GM21381 (cell line): Measurements from ENCODE around the gene PAN3.

Source experiments
- ATAC-seq: cut with Tn5 transposase; IDR thresholded peaks from one replicate; pipeline ENCODE4 v1.9.1; 2021; ENCODE audit warnings: mild to moderate bottlenecking, moderate library complexity; ENCODE audit not compliant: unreplicated experiment

Gene PAN3

DNA sequence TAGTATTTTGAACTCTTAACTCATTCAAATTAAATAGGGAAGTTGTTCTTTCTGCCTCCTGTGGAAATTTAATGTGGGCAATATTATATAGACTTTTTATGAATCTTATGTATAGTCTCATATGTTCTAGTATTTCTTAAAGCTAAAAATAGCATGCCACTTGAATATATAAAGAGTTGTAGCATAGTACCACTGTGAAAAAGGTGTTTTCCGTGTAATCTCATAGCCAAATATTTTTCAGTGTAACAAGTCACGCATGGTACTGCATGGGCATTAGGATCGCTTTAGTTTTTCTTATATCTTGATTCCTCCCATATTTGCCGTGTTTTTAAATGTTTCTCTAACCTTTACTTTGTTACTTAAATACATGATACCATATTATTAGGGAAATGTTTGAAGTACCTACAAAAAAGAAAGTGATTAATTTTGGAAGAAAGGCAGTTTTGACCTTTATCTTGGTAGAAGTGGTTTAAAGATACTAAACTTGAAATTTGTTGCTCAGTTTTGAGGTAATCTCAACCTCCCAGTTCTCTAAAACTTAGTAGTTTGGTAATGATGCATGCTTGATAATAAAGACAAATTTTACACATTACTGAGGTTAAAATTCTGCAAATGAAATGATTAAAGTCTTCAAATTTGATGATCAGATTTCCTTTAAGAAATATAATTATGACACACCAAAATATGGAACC is 81.2 kb downstream of the PAN3 start:
- ATAC-seq, result no peak

DNA sequence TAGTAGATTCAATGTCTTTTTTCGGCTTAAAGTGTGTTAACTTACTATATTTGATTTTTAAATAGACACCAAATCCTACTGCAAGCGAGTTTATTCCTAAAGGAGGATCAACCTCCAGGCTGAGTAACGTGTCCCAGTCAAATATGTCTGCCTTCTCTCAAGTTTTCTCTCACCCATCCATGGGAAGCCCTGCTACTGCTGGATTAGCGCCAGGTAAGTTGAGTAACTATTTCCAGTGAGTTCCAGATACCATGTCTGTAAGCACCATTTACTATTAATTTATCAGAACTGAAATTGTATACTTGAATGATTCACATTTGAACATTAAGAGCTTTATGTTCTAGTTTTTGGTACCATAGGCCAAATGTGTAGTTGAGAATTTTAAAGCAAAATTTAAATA is 81.8 kb downstream of the PAN3 start:
- no peak for ATAC-seq

DNA sequence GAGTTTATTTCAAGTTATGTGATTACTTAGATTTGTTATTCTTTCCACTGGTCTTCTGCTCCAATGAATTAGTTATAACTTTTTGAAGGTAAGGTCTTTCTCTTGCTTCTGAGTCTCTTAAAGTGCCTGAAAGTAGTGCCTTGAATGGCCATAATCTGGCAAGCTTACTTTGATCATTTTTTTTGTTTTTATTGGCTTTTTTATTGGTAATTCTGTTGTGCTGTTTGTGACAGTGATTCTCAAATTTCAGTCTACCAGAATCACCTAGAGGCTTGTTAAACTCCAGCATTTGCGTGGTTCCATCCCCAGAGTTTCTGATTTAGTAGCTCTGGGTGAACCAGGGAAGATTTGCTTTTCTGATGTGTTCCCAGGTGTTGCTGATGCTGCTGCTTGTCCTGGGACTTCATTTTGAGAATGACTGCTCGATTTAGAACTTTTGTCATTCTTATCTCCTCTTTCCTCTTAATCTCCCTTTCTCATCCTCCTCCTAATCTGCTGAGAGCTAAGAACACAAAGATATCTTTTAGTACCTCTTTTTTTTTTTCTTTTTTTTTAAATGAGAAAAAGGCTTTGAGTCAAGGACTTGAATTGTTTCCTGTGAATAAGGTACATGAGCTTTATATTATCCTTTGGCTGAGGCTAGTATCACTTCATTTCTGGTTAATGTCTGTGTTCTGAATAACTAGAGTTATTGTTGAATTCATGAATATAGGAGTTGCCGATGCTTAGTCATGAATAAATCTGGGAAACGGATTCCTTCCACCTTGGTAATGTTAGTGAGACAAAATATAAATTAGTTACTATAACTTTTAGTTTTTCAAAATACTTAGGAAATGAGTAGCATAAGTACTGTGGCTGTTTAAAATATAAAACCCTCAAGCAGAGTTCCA is 91.4 kb downstream of the PAN3 start:
- no peak for ATAC-seq

DNA sequence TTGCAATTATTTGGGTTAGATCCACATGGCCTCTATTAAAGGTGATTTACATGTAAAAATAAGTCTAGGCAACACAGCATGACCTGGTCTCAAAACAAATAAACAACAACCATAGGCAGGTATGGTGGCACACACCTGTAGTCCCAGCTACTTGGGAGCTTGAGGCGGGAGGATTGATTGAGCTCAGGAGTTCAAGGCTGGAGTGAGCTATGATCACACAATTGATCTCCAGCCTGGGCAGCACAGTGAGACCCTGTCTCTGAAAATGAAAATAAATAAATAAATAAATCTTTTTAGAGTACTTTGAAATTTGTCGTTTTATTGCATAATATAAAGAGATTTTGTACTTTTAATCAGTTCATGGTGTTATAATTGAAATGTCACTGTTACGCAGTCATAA is 93.3 kb downstream of the PAN3 start:
- no peak for ATAC-seq

DNA sequence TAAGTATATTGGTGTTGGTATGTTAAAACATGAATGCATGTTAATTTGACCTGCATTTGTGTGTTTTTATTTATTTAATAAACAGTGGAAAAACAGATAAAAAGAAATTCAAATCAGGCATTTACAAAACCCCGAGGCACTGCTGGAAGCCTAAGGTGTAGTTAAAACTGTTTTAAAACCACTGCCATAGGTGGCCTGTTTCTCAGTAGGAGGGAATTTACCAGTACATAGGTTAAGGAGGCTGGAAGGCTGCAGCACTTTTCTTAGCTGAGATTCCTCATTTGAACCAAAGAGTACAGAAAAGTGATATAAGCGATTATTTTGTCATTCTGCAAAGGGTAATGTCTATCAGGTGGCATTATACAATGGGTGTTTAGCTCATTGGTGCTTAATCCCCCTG is 99.6 kb downstream of the PAN3 start:
- ATAC-seq, result no peak

DNA sequence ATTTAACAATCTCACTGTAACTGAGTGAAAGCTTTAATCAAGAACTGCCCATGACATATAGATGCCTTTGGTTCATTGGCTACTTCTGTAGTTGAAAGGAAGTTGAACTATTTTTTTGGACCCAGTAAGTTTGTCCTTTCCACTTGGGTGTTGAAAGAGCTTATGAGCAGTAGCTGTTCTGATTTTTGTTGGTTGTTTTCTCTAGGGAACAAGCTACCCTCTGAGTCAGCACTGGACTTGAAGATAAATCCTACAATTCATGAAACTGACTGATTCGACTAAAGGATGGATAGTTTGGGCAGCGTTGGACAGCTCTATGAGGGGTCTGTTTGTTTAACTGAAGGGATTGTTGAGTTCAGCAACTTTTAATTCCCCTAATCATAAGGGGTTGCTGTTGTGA is 101.0 kb downstream of the PAN3 start:
- ATAC-seq, result no peak

DNA sequence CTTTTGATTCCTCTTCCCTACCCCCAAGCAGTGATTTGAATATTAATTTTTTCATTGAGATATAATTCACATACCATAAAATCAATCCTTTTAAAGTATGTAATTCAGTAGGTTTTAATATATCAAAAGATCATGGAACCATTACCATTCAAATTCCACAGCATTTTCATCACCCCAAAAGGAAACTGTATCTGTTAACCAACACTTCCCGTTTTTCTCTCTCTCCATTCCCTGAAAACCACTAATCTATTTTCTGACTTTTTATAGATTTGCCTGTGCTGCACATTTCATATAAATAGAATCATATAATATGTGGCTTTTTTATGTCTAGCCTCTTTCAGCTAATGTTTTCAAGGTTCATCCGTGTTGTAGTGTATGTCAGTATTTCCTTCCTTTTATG is 107.1 kb downstream of the PAN3 start:
- no peak for ATAC-seq

DNA sequence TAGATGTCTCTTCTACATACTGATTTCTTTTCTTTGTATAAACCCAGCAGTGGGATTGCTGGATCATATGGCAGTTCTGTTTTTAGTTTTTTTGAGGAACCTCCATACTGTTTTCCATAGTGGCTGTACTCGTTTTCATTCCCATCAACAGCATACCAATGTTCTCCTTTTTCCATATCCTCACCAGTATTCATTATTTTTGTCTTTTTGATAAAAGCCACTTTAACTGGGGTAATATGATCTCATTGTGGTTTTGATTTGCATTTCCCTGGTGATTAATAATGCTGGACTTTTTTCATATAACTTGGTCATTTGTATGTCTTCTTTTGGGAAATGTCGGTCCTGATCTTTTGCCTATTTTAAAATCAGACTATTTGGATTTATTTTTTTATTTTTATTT is 108.5 kb downstream of the PAN3 start:
- no peak for ATAC-seq

DNA sequence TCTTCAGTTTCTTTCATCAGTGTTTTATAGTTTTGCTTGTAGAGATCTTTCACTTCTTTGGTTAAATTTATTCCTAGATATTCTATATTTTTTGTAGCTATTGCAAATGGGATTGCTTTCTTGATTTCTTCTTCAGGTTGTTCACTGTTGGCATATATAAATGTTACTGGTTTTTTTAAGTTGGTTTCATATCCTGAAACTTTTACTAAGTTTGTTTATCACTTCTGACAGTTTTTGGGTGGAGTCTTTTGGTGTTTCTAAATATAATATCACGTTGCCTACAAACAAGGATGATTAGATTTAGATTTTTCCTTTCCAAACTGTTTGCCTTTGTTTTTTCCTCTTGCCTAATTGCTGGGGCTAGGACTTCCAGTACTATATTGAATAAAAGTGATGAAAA is 109.7 kb downstream of the PAN3 start:
- no peak for ATAC-seq

DNA sequence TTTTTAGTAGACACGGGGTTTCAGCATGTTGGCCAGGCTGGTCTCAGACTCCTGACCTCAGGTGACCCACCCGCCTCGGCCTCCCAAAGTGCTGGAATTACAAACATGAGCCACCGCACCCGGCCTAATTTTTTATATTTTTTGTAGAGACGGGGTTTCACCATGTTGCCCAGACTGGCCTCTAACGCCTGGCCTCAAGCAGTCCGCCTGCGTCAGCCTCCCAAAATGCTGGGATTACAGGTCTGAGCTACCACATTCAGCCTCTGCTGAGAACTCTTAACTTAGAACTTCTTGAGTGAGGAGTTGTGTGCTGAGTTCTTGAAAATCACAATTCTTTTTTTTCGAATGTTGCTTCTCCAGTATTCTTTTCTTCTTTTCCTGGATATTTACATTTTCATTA is 112.2 kb downstream of the PAN3 start:
- no peak for ATAC-seq

DNA sequence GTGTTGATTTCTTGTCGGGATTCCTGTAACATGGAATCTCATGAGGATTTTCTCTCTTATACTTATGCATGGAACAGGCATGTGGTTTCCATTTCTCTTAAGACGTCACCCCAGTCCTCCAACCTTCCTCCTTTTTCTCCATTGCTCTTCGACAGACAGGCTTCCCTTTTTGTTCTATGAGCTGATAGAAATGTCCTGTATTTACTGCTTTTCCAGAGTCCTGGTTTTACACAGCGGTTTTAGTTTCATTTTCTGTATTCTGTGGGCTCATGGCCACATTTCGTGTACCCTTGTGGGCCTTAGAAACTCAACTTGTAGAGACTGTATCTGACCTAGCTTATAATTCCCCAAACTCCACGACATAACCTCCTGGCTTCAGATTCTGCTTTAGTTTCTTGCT is 113.1 kb downstream of the PAN3 start:
- no peak for ATAC-seq

DNA sequence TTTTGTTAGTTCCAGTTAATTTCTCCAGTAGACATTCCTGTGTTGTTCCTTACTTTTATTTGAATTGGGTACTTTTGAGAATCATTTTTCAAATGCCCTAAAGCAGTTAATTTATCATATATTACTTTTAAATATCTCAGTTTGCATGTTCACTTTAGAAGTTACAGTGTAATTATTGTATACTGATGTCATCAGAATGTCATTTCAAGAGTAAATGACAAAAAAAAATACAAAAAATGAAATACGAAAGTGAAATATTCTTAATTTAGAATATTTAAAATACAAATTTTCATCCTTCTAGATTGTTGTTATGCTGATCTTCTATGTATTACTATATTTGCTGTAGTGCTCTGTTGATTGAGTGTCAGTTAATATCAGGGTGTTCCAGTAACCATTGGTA is 114.2 kb downstream of the PAN3 start:
- no peak for ATAC-seq

DNA sequence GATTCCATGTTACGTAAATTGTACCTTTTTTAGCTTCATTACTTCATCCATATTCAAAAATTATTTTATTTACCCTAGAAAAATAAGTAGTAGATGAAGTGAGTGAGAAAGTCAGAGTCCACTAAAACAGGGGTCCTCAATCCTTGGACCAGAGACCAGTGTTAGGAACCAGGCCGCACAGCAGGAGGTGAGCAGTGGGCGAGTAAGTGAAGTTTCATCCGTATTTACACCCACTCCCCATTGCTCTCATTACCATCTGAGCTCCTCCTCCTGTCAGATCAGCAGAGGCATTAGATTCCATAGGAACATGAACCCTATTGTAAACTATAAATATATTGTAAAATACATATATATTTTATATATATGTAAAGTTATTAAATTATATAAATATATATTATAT is 119.0 kb downstream of the PAN3 start:
- no peak for ATAC-seq

DNA sequence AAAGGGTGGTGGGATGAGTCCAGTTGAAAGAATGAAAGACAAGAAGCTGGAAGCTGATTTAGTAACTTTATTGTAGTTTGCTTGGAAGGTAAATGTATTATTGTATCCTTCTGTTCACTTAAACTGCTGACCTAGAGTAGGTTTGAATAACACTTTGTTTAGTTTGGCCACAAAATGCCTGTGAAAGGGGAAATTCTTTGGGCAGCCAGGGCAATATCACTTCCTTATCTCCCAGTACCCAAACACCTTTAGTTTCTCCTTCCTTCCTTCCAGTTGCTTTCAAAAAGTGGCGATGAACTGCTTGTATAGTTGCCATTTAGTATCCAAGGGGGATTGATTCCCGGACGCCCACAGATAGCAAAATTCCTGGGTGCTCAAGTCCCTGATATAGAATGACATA is 120.1 kb downstream of the PAN3 start:
- ATAC-seq, result no peak

DNA sequence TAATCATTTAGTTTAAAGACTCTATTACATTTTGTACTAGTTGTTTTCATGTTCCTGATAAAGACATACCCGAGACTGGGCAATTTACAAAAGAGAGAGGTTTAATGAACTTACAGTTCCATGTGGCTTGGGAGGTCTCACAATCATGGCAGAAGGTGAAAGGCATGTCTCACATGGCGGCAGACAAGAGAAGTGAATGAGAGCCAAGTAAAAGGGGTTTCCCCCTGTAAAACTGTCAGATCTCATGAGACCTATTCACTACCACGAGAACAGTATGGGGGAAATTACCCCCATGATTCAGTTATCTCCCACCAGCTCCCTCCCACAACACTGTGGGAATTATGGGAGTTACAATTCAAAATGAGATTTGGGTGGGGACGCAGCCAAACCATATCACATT is 129.2 kb downstream of the PAN3 start:
- no peak for ATAC-seq

DNA sequence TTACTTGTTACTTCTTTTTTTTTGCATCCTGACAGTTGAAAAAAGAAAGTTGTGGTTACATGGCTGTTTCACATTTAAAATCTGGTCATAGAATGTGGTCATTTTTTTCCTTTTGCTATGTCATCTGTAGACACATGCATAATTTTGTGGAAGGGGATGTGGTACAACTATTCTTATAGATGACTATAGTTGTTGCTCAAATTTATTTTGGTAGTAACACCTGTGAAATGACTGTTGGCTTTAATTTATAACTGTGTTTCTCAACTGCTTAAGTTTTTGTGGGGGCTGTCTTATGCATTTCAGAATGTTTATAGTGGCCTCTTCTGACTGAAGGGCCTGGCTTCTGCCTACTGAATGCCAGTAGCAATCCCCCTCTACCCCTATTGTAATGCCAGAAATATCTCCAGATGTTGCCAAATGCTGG is 130.5 kb downstream of the PAN3 start:
- peak; percentile 98 for ATAC-seq

DNA sequence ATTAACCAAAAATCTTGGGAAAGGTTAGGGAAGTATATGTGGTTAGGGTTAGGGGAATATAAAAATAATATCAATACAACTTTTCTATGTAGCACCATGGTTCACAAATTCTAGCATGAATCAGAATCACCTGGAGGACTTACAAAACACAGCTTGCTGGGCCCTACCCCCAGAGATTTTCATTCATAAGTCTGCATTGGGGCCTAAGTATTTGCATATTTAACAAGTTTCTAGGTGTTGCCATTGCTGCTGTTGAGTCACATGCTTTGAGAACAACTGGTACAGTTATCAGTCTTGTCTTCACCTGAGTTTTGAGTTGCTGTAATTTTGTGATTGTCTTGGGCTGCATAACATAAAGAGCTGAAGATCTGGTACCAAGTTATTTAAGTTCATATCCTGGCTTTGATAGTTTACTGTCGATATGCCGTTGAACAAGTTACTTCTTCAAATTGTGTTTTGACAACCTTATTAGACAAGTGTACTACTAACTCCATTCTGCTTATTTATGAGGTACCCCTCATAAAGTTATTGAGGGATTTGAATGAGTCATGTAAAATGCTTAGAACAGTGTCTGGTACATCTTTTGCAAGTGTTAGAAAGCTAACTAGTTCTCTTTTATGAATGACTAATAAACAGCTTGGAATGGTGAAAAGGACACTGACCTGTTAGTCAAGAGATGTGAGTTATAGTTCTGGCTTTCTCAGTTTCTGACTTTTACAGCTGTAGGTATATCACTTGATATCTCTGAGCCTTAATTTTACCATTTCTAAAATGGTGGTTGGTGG is 132.9 kb downstream of the PAN3 start:
- no peak for ATAC-seq

DNA sequence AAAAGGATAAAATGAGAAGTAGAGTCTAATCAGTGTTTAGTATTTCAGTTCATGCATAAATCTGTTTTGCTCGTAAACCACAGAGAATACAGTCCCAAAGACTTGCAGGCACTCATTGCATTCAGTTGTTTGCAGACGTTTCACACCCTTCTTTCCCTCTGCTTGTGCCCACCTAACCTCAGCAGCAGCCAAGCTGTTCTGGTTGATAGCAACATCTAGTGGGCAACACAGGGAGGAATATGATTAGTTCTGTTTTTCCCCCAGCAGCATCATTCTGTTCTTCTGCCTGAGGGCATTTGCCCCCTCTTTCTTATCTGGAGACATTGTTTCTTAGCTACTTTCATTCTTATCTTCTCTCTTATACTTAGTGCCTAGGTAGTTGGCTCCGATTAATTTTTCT is 135.6 kb downstream of the PAN3 start:
- ATAC-seq, result no peak

DNA sequence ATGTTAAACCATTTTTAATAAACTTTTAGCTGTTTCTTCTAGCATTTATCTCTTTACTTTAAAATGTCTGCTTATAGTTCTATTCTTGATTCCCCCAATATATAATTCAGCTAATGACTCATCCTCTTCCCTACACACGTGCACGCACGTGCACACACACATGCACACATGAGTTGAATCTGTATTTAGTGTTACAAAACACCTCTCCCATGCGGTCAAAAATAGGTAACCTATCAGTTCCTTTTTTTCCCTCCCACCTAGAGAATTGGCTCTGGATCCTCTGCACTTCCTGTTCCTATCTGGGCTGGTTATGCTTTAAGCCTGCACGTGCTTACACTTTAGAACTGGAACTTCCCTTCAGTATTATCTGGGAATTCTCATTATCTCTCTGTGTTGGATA is 144.1 kb downstream of the PAN3 start:
- ATAC-seq, result peak; percentile 55

DNA sequence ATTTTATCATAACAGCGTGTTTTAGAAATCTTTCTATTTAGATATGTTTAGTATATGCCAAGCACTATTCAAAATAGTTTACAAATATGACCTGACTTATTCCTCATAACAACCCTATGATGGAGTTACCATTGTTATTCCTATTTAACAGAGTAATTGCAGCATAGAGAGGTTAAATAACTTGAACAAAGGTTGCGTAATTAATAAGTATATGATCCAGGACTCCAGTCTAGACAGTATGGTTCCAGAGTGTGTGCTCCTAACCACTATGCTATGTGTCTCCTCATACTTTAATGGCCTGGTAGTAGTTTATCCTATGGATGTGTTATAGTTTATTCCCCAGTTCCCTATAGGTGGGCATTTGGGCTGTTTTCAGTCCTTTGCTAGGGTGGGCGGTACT is 145.3 kb downstream of the PAN3 start:
- ATAC-seq, result no peak

DNA sequence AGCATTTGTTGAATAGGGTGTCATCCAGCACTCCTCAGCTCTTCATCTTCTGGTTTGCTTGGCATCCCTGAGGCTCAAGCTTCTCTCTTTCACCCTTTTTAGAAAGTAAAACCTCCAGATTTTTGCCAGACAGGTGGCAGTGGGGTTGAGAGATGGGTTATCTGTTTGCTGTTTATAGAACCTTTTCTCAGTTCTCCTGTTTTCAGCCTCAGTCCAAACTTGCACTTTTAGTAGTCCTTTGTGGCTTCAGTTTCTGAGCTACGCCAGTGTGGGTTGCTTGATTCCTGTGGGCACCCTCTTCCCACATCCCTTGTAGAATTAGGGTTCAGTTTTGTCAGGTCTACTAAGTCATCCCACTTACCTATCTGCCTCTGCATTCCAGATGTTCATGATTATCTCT is 147.9 kb downstream of the PAN3 start:
- ATAC-seq, result peak; percentile 66

DNA sequence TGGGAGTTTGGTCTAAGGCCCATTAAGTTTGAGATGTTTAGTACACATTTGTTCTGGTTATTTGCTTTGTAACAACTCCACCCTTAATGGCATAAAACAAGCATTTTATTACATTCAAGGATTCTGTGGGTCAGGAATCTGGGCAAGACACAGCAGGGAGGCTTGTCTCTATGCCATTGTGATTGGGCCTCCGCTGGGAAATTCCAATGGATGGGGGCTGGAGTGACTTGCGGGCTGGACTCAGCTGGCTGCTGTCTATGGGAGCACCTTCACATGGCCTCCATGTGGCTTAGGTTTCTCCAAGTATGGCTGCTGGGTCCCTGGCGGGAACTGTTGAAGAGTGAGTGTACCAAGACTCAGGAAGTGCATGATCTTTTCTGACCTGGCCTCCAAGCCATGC is 159.0 kb downstream of the PAN3 start:
- no peak for ATAC-seq
